Subcutaneous abdominal adipose tissue (tissue), 5 donors: ENCODE results near the gene SLC41A1.

ENCODE experiments used
- H3K27ac ChIP-seq: one replicate; pipeline ENCODE4 v1.7.0; 2013; ENCODE audit warnings: low read depth, mild to moderate bottlenecking, inconsistent platforms, low read length, moderate library complexity
- H3K27me3 ChIP-seq, 5 donors: one replicate each; pipeline ENCODE4 v1.7.0; 2013; ENCODE audit warnings: low read length in 5 of 5, inconsistent platforms in 1 of 5; ENCODE audit not compliant: control insufficient read depth in 5 of 5, insufficient read depth in 4 of 5
- H3K36me3 ChIP-seq, 5 donors: one replicate each; pipeline ENCODE4 v1.7.0; 2013; ENCODE audit warnings: low read length in 5 of 5; ENCODE audit not compliant: control insufficient read depth in 5 of 5, insufficient read depth in 5 of 5
- H3K4me1 ChIP-seq, 5 donors: one replicate each; pipeline ENCODE4 v1.7.0; 2013; ENCODE audit warnings: low read length in 5 of 5, mild to moderate bottlenecking in 3 of 5, moderate library complexity in 1 of 5; ENCODE audit not compliant: control insufficient read depth in 5 of 5, insufficient read depth in 5 of 5
- H3K4me3 ChIP-seq, 5 donors: one replicate each; pipeline ENCODE4 v1.7.0; 2013; ENCODE audit warnings: low read length in 5 of 5, low read depth in 1 of 5
- H3K9ac ChIP-seq, 5 donors: one replicate each; pipeline ENCODE4 v1.7.0; 2013; ENCODE audit warnings: low read length in 5 of 5, mild to moderate bottlenecking in 4 of 5, moderate library complexity in 3 of 5
- H3K9me3 ChIP-seq, 5 donors: one replicate each; pipeline ENCODE4 v1.7.0; 2013; ENCODE audit warnings: low read length in 5 of 5; ENCODE audit not compliant: control insufficient read depth in 5 of 5
- donor health status: healthy.
- donor health status: healthy.
- donor health status: healthy.
- donor health status: healthy.
- donor health status: healthy.

SLC41A1 gene

DNA sequence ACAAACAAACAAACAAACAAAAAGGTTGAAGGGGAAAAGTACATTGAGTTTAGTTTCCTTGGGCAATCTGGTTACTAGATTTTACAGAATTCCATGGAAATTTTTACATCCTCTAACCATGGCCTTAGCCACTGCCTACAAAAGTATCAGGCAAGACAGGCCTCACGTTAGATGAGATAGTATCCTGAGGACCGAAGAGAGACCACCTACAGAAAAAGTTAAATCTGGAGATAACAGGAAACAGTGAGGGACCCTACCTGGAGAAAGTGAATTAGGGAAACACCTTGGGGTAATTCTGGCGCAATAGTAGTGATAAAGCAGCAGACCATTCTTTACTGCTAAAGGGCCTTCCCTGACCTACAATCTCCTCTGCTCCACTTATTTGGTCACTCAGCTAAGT lies 46.4 kb downstream of the SLC41A1 start:
- H3K9me3 ChIP-seq: no peaks in the 10 kb centered on the region
- peaks cover 0 to 16% (median 0%) of the 10 kb centered on the region in 5 donors for H3K36me3 ChIP-seq
- H3K27ac ChIP-seq: no peak overlapping the region
- H3K4me1 ChIP-seq: peaks cover 0 to 5% (median 0%) of the 10 kb centered on the region in 5 donors
- no peak overlapping the region for H3K9ac ChIP-seq
- no peaks in the 10 kb centered on the region for H3K27me3 ChIP-seq
- no peak overlapping the region for H3K4me3 ChIP-seq

DNA sequence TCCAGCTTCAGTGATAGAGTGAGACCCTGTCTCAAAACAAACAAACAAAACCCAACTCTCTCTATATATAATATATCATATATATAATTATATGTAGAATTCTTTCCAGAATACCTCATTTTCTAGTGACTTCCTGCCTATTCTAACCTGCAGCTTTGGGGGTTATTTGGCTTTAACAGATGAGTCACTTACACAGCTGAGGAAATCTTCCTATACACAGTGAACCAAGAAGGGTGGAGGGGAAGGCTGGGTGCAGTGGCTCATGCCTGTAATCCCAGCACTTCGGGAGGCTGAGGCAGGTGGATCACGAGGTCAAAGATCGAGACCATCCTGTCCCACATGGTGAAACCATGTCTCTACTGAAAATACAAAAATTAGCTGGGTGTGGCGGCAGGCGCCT lies 47.0 kb downstream of the SLC41A1 start:
- H3K36me3 ChIP-seq: peaks cover 0 to 11% (median 0%) of the 10 kb centered on the region in 5 donors
- H3K27ac ChIP-seq: no peak overlapping the region
- H3K4me3 ChIP-seq: no peak overlapping the region
- no peak overlapping the region for H3K9ac ChIP-seq
- H3K27me3 ChIP-seq: no peaks in the 10 kb centered on the region
- peaks cover 0 to 5% (median 0%) of the 10 kb centered on the region in 5 donors for H3K4me1 ChIP-seq
- H3K9me3 ChIP-seq: no peaks in the 10 kb centered on the region

DNA sequence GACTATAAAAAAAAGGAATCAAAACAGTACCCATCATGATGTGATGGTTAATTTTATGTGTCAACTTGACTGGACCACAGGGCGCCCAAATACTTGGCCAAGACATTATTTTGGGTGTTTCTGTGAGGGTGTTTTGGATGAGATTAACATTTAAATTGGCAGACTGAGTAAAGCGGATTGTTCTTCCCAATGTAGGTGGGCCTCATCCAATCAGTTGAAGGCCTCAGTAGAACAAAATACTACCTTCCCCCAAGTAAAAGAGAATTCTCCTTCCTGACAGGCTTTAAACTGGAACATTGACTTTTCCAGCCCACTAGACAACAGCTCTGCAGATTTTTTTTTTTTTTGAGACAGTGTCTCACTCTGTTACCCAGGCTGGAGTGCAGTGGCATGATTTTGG lies 48.4 kb downstream of the SLC41A1 start:
- H3K4me3 ChIP-seq: no peak overlapping the region
- no peak overlapping the region for H3K9ac ChIP-seq
- H3K27ac ChIP-seq: no peak overlapping the region
- no peaks in the 10 kb centered on the region for H3K9me3 ChIP-seq
- H3K4me1 ChIP-seq: no peaks in the 10 kb centered on the region
- peaks cover 0 to 5% (median 0%) of the 10 kb centered on the region in 5 donors for H3K36me3 ChIP-seq
- no peaks in the 10 kb centered on the region for H3K27me3 ChIP-seq

DNA sequence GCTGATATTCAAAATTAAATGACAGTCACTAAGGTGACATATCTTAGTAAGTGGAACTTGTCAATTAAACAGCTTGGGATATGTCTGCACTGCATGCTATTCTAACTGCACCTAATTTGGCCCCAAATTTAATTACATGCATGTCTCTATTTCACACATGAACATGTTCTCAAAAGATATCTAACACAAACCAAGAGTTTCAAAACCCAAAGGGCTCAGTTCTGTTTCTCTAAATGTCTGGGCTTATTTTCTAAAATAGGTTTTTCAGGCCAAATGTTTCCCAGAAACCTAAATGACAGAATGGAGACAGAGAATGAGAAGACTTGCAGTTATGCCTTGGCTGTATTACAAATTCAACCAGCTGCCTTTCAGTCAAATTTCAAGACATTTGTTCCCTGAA lies 49.0 kb downstream of the SLC41A1 start:
- Histone ChIP-seq H3K9me3 (no peaks in the 10 kb centered on the region), H3K36me3 (peaks cover 0 to 5% (median 0%) of the 10 kb centered on the region in 5 donors), H3K4me3 (no peak overlapping the region), H3K4me1 (no peaks in the 10 kb centered on the region), H3K9ac (no peak overlapping the region), H3K27ac (no peak overlapping the region), H3K27me3 (no peaks in the 10 kb centered on the region)

DNA sequence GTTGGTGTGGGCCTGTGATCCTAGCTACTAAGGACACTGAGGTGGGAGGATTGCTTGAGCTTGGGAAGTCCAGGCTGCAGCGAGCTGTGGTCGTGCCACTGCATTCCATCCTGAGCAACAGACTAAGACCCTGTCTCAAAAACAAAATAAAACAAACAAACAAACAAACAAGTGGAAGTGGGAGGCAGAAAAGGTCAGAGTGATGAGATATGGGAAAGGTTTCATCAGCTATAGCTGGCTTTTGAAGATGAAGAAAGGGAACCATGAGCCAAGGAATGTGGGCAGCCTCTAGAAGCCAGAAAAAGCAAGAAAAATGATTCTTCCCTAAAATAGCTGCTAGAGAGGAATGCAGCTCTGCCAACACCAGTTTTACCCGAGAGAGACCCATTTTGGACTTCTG lies 52.4 kb downstream of the SLC41A1 start:
- Histone ChIP-seq H3K9ac (no peak overlapping the region), H3K4me1 (no peaks in the 10 kb centered on the region), H3K4me3 (no peak overlapping the region), H3K27me3 (no peaks in the 10 kb centered on the region), H3K27ac (no peak overlapping the region), H3K9me3 (no peaks in the 10 kb centered on the region), H3K36me3 (no peaks in the 10 kb centered on the region)

DNA sequence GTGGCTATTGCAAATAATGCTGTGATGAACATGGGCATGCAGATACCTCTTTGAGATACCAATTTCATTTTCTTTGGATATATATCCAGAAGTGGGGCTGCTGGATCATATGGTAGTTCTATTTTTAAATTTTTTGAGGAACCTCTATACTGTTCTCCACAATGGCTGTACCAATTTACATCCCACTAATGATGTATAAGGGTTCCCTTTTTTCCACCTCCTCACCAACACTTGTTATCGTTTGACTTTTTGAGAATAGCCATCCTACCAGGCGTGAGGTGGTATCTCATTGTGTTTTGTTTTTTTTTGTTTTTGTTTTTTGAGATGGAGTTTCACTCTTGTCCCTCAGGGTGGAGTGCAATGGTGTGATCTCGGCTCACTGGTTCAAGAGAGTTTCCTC lies 56.4 kb downstream of the SLC41A1 start:
- Histone ChIP-seq H3K36me3 (no peaks in the 10 kb centered on the region), H3K4me3 (no peak overlapping the region), H3K9me3 (no peaks in the 10 kb centered on the region), H3K4me1 (no peaks in the 10 kb centered on the region), H3K27ac (no peak overlapping the region), H3K27me3 (no peaks in the 10 kb centered on the region), H3K9ac (no peak overlapping the region)

DNA sequence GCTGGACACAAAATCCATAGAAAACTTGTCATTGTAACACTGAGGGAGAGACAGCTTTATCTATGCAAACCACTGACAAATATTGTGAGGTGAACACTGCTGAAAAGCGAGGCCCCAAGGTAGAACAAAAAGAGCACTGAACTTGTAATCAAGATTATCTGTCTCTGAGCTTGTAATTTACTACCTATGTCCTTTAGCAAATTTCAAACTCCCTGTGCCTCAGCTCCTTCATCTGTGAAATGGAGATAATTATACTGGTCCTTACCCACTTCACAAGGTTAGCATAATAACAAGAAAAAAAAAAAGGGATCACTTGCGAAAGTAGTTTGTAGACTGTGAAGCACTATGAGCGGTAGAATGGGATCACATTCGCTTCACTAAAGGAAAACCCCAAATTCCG lies 58.1 kb downstream of the SLC41A1 start:
- Histone ChIP-seq H3K4me1 (peaks cover 0 to 7% (median 5%) of the 10 kb centered on the region in 5 donors), H3K9me3 (no peaks in the 10 kb centered on the region), H3K4me3 (no peak overlapping the region), H3K27me3 (no peaks in the 10 kb centered on the region), H3K27ac (no peak overlapping the region), H3K36me3 (no peaks in the 10 kb centered on the region), H3K9ac (no peak overlapping the region)

DNA sequence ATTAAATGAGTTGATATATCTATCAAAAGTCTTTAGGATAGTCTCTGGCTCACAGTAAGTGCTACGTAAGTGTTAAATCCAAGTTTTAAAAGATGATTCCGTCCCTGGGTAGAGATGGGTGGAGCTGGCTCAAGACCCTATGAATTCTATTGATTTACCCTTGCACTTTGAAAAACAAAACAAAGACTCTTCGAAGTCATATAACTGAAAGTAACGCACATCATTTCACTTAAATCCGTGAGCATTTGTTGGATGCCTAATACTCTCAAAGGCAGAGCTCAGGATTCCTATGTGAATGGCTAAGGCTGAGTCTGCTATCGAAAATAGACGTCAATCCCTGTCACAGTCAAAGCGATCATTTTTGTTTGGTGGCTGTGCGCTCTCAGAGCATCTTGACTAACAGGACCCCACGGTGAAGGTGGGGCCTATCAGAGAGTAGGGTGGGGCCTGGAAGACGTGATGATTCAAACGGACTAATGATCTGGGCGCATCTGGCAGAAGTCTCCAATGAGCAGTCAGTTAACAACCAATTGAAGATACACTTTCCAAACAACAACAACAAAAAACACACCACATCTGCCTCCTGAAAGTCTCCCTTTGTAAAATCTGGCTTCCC lies 61.9 kb downstream of the SLC41A1 start:
- no peak overlapping the region for H3K9ac ChIP-seq
- H3K4me1 ChIP-seq: peaks cover 3 to 29% (median 25%) of the 10 kb centered on the region in 5 donors
- no peaks in the 10 kb centered on the region for H3K27me3 ChIP-seq
- peak overlapping the region in 2 of 5 donors; percentile 67 to 91 for H3K4me3 ChIP-seq
- H3K27ac ChIP-seq: no peak overlapping the region
- no peaks in the 10 kb centered on the region for H3K9me3 ChIP-seq
- no peaks in the 10 kb centered on the region for H3K36me3 ChIP-seq

DNA sequence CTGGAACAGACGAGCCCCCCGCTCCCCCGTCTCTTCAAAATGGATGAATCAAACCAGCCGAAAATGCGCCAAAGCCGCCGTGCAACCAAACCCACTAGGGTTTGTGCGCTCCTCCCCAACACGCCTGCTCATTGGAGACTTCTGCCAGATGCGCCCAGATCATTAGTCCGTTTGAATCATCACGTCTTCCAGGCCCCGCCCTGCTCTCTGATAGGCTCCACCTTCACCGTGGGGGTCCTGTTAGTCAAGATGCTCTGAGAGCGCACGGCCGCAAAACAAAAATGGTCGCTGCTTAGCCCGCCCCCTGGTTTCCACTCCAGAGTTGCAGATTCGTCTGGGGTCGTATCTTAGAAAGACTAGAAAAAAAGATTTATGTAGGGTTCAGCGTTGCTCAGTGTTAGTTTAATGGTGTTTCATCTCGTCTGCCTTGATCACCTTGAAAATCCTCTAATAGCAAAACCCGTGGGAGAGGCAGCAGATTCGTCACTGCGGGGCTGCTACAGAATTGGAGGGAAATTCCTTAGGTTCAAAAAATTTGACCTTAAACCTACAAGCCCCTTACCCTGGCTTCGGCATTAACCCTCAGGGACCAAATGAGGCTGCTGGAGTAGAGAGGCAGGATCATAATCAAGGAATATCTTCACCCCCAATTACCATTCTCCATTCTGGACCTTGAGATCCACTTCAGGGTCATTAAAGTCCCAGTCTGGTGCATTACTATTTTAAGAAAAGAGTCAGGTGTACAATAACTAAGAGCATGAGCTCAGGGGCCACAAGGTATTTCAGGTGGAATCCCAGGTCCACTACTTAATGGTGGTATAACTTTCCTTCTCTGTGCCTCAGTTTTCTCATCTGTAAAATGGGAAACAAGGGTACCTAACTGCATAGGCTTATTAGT lies 62.6 kb downstream of the SLC41A1 start, which contains the start of gene NUCKS1:
Gene NUCKS1, minus strand, starts transcription at position 45 of the 898 bp plus-strand sequence. CDS start 209 bp downstream, outside the sequence.
- Histone ChIP-seq H3K9me3 (no peaks in the 10 kb centered on the region), H3K9ac (peak within 1 kb of the TSS; percentile 83 to 97 (median 92)), H3K27ac (peak within 1 kb of the TSS; percentile 87), H3K4me3 (peak within 1 kb of the TSS; percentile 67 to 97 (median 91)), H3K4me1 (peaks cover 3 to 31% (median 30%) of the 10 kb centered on the region in 5 donors), H3K27me3 (no peaks in the 10 kb centered on the region), H3K36me3 (no peaks in the 10 kb centered on the region)
